NCI-H526 treated with DMSO at 0.1 percent for 48 hours (cell line): Measurements from ENCODE around the gene ADD1.

Experiments used
- DNase-seq: peaks from one replicate; lab custom pipeline; 2025; lab: John Stamatoyannopoulos, UW

The ADD1 gene

GRCh38 chr4:2835978-2836377 lies 7.7 kb upstream of the ADD1 start:
- no peak for DNase-seq

- DNase-seq: no peak
Measured at GRCh38 chr4:2836391-2836859, 7.2 kb upstream of the ADD1 start.

GRCh38 chr4:2837110-2837903 lies 6.3 kb upstream of the ADD1 start:
- DNase-seq: no peak

GRCh38 chr4:2837904-2838496 lies 5.6 kb upstream of the ADD1 start:
- peak; percentile 13 for DNase-seq

- no peak for DNase-seq
Measured at GRCh38 chr4:2839060-2839459, 4.6 kb upstream of the ADD1 start.

- no peak for DNase-seq
Measured at GRCh38 chr4:2842687-2843262, 869 bp upstream of the ADD1 start.

GRCh38 chr4:2843941-2844584 lies 419 bp downstream of the ADD1 start:
- DNase-seq: no peak

GRCh38 chr4:2846172-2846571 lies 2.5 kb downstream of the ADD1 start:
- no peak for DNase-seq

GRCh38 chr4:2847302-2847871 lies 3.7 kb downstream of the ADD1 start:
- DNase-seq: no peak

- DNase-seq: no peak
Measured at GRCh38 chr4:2848449-2848848, 4.8 kb downstream of the ADD1 start.

- no peak for DNase-seq
Measured at GRCh38 chr4:2849267-2850152, 5.9 kb downstream of the ADD1 start.

GRCh38 chr4:2850966-2851798 lies 7.5 kb downstream of the ADD1 start:
- no peak for DNase-seq

GRCh38 chr4:2852481-2852921 lies 8.9 kb downstream of the ADD1 start:
- DNase-seq: no peak

- no peak for DNase-seq
Measured at GRCh38 chr4:2855584-2855983, 11.9 kb downstream of the ADD1 start.

GRCh38 chr4:2856266-2856665 lies 12.6 kb downstream of the ADD1 start:
- DNase-seq: no peak

GRCh38 chr4:2857349-2857927 lies 13.8 kb downstream of the ADD1 start:
- DNase-seq: no peak

- DNase-seq: no peak
Measured at GRCh38 chr4:2858451-2859217, 15.0 kb downstream of the ADD1 start.

GRCh38 chr4:2859514-2859913 lies 15.9 kb downstream of the ADD1 start:
- DNase-seq: no peak
